H1 (cell line): Measurements from ENCODE around the gene DNAH1. TPM values are rescaled to one million over a fixed set of nuclear protein-coding genes. Genes with fewer than 3 reads are reported as not detected.

Experiments
- PHF8 ChIP-seq: fragments of 200-600 bp; sonication (generic); conservative IDR thresholded peaks from 2 replicates; pipeline ENCODE4 v1.7.1; 2012; ENCODE audit warnings: low read depth, mild to moderate bottlenecking, inconsistent platforms, low read length, moderate library complexity
- SAP30 ChIP-seq: fragments of 300-600 bp; sonication (generic); IDR thresholded peaks from 2 replicates; pipeline ENCODE4 v1.7.1; 2012; ENCODE audit warnings: low read length, moderate library complexity, mild to moderate bottlenecking, inconsistent platforms; ENCODE audit not compliant: insufficient read depth, insufficient replicate concordance
- SIX5 ChIP-seq: IDR thresholded peaks from 2 replicates; pipeline ENCODE4 v1.6.1; 2011; ENCODE audit warnings: mild to moderate bottlenecking, low read depth, low read length
- TBP ChIP-seq: IDR thresholded peaks from 2 replicates; pipeline ENCODE4 v1.6.1; 2011; ENCODE audit warnings: low read depth, low read length, improper control_type of control experiment
- polyA plus RNA-seq, 7 experiments: library from polyadenylated mRNA; depleted of rRNA in 3 of 7; stranded (reverse) in 5 of 7; unstranded in 2 of 7; fragments of >200 nt in 5 of 7; fragments of 200-250 nt in 2 of 7; gene quantifications; 1 replicate in 5 of 7; 2 replicates in 1 of 7; 4 replicates in 1 of 7; pipeline versions ENCODE4 v1.2.1 to v1.2.3, GENCODE V29; 2011 to 2013; ENCODE audit warnings: missing spikeins in 2 of 7, mixed read lengths in 2 of 7
- total RNA-seq: library from RNA; stranded (reverse); fragmentation: NEBNext Ultra II Directional; extraction: Animal tissue kit (Norgen Biotek cat#: 25700); gene quantifications from 2 replicates; pipeline ENCODE4 v1.2.1, GENCODE V29; 2021

The DNAH1 gene
- total and polyA plus RNA-seq, 2 of the 8 experiments (the other 6 are each of a cell fraction or from before 2014, with no cell fraction given) = 1.0 to 1.5 TPM

GRCh38 chr3:52403271-52403841, 87.2 kb downstream of the DNAH1 start (continued):
- TF ChIP-seq SIX5 = no peak
- TF ChIP-seq PHF8 = no peak
- no peak for TF ChIP-seq SAP30
- TF ChIP-seq TBP = no peak
